ENCODE data around the gene PLA2G15.
A peak's percentile ranks its signal among the peaks of the same experiment; 100 is the strongest.

PLA2G15 gene

GRCh38 chr16:68237243-68238028 is 7.7 kb upstream of the PLA2G15 start (continued):
- TF ChIP-seq ZNF121 (tag by site-specific recombination; IDR thresholded peaks at IDR 0.05) (no peak), SP2 (tag by site-specific recombination; IDR thresholded peaks at IDR 0.05) (peak; percentile 95), ZNF37A (tag by site-specific recombination; IDR thresholded peaks at IDR 0.05) (no peak), ZNF132 (tag by site-specific recombination; IDR thresholded peaks at IDR 0.05; ENCODE audit: borderline replicate concordance) (no peak), ZNF561 (tag by site-specific recombination; IDR thresholded peaks at IDR 0.05; ENCODE audit: borderline replicate concordance) (0 out of 2 replicates have a peak, but pooled peaks have one; percentile 26), ZNF585B (tag by site-specific recombination; IDR thresholded peaks at IDR 0.05) (no peak), ZNF311 (tag by site-specific recombination; IDR thresholded peaks at IDR 0.05; ENCODE audit: borderline replicate concordance) (no peak), ZNF658 (tag by site-specific recombination; IDR thresholded peaks at IDR 0.05) (no peak), KLF17 (tag by site-specific recombination; IDR thresholded peaks at IDR 0.05) (peak; percentile 85), SCRT1 (tag by site-specific recombination; IDR thresholded peaks at IDR 0.05; ENCODE audit: borderline replicate concordance) (peak; percentile 91), BCL11A (tag by site-specific recombination; IDR thresholded peaks at IDR 0.05; ENCODE audit: low read depth) (peak; percentile 71; the same call in 1 of the 2 replicates), ZFP3 (tag by site-specific recombination; IDR thresholded peaks at IDR 0.05; ENCODE audit: low read depth) (no peak), KLF8 (tag by site-specific recombination; IDR thresholded peaks at IDR 0.05) (peak; percentile 98), GFI1B (tag by site-specific recombination; IDR thresholded peaks at IDR 0.05) (no peak), GLI4 (tag by site-specific recombination; IDR thresholded peaks at IDR 0.05) (no peak), ZNF426 (tag by site-specific recombination; IDR thresholded peaks at IDR 0.05) (no peak), RBAK (tag by site-specific recombination; IDR thresholded peaks at IDR 0.05) (no peak), GLIS2 (tag by site-specific recombination; IDR thresholded peaks at IDR 0.05) (no peak), ZNF837 (tag by site-specific recombination; IDR thresholded peaks at IDR 0.05) (no peak), TCF7L2 (IDR thresholded peaks at IDR 0.05; ENCODE audit: borderline replicate concordance, low read depth, low read length) (no peak), WT1 (tag by site-specific recombination; IDR thresholded peaks at IDR 0.05) (0 out of 2 replicates have a peak, but pooled peaks have one; percentile 51), ZNF266 (tag by site-specific recombination; IDR thresholded peaks at IDR 0.05; ENCODE audit: low read depth) (no peak), ZNF354C (tag by site-specific recombination; IDR thresholded peaks at IDR 0.05; ENCODE audit: borderline replicate concordance, low read depth) (no peak), YY1 (tag by site-specific recombination; IDR thresholded peaks at IDR 0.05) (no peak), ZNF639 (tag by site-specific recombination; IDR thresholded peaks at IDR 0.05) (no peak), ZNF391 (tag by site-specific recombination; IDR thresholded peaks at IDR 0.05; ENCODE audit: borderline replicate concordance, low read depth) (0 out of 2 replicates have a peak, but pooled peaks have one; percentile 21), KLF1 (tag by site-specific recombination; IDR thresholded peaks at IDR 0.05) (peak; percentile 99)
- TF ChIP-seq, protein P1, sequence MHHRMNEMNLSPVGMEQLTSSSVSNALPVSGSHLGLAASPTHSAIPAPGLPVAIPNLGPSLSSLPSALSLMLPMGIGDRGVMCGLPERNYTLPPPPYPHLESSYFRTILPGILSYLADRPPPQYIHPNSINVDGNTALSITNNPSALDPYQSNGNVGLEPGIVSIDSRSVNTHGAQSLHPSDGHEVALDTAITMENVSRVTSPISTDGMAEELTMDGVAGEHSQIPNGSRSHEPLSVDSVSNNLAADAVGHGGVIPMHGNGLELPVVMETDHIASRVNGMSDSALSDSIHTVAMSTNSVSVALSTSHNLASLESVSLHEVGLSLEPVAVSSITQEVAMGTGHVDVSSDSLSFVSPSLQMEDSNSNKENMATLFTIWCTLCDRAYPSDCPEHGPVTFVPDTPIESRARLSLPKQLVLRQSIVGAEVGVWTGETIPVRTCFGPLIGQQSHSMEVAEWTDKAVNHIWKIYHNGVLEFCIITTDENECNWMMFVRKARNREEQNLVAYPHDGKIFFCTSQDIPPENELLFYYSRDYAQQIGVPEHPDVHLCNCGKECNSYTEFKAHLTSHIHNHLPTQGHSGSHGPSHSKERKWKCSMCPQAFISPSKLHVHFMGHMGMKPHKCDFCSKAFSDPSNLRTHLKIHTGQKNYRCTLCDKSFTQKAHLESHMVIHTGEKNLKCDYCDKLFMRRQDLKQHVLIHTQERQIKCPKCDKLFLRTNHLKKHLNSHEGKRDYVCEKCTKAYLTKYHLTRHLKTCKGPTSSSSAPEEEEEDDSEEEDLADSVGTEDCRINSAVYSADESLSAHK (tag by site-specific recombination; IDR thresholded peaks at IDR 0.05), result 0 out of 2 replicates have a peak, but pooled peaks have one; percentile 10
- TF ChIP-seq, protein P2, sequence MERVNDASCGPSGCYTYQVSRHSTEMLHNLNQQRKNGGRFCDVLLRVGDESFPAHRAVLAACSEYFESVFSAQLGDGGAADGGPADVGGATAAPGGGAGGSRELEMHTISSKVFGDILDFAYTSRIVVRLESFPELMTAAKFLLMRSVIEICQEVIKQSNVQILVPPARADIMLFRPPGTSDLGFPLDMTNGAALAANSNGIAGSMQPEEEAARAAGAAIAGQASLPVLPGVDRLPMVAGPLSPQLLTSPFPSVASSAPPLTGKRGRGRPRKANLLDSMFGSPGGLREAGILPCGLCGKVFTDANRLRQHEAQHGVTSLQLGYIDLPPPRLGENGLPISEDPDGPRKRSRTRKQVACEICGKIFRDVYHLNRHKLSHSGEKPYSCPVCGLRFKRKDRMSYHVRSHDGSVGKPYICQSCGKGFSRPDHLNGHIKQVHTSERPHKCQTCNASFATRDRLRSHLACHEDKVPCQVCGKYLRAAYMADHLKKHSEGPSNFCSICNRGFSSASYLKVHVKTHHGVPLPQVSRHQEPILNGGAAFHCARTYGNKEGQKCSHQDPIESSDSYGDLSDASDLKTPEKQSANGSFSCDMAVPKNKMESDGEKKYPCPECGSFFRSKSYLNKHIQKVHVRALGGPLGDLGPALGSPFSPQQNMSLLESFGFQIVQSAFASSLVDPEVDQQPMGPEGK (tag by site-specific recombination; IDR thresholded peaks at IDR 0.05), result peak; percentile 85; the same call in 1 of the 2 replicates
- TF ChIP-seq, protein P3, sequence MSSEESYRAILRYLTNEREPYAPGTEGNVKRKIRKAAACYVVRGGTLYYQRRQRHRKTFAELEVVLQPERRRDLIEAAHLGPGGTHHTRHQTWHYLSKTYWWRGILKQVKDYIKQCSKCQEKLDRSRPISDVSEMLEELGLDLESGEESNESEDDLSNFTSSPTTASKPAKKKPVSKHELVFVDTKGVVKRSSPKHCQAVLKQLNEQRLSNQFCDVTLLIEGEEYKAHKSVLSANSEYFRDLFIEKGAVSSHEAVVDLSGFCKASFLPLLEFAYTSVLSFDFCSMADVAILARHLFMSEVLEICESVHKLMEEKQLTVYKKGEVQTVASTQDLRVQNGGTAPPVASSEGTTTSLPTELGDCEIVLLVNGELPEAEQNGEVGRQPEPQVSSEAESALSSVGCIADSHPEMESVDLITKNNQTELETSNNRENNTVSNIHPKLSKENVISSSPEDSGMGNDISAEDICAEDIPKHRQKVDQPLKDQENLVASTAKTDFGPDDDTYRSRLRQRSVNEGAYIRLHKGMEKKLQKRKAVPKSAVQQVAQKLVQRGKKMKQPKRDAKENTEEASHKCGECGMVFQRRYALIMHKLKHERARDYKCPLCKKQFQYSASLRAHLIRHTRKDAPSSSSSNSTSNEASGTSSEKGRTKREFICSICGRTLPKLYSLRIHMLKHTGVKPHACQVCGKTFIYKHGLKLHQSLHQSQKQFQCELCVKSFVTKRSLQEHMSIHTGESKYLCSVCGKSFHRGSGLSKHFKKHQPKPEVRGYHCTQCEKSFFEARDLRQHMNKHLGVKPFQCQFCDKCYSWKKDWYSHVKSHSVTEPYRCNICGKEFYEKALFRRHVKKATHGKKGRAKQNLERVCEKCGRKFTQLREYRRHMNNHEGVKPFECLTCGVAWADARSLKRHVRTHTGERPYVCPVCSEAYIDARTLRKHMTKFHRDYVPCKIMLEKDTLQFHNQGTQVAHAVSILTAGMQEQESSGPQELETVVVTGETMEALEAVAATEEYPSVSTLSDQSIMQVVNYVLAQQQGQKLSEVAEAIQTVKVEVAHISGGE (tag by site-specific recombination; conservative IDR thresholded peaks at IDR 0.05; ENCODE audit: low read depth), result peak; percentile 97

Measured in HEK293 (cell line).